A549 (cell line): ENCODE data around the gene SRPK1.

Experiments
- CEBPB ChIP-seq, 2 experiments: fragments of >200 bp in 1 of 2; sonication (Bioruptor Twin) in 1 of 2; formaldehyde crosslinking in 1 of 2; IDR thresholded peaks; 2 replicates each; pipeline ENCODE4 v1.6.1; 2012 to 2016
- CHD2 ChIP-seq: fragments of 150-350 bp; IDR thresholded peaks from 2 replicates; pipeline ENCODE4 v1.6.1; 2014; ENCODE audit warnings: low read length; ENCODE audit not compliant: partially characterized antibody
- CTCF ChIP-seq: fragments of >200 bp; sonication (Bioruptor Twin); formaldehyde crosslinking; IDR thresholded peaks from 3 replicates; pipeline ENCODE4 v1.5.1; 2016
- EHF ChIP-seq: fragments of 250-450 bp; sonication (Bioruptor Pico); IDR thresholded peaks from 2 replicates; pipeline ENCODE4 v1.5.0; 2020; ENCODE audit warnings: mild to moderate bottlenecking
- MAZ ChIP-seq: fragments of 150-350 bp; IDR thresholded peaks from 2 replicates; pipeline ENCODE4 v1.6.1; 2014; ENCODE audit warnings: antibody characterized with exemption, low read depth, low read length, borderline replicate concordance
- POLR2A ChIP-seq: IDR thresholded peaks from 2 replicates; pipeline ENCODE4 v1.6.1; 2012; ENCODE audit warnings: mild to moderate bottlenecking, low read length
- RCOR1 ChIP-seq: fragments of 150-350 bp; IDR thresholded peaks from 2 replicates; pipeline ENCODE4 v1.6.1; 2014; ENCODE audit warnings: antibody characterized with exemption, low read length, low read depth
- USF2 ChIP-seq: fragments of 450-650 bp; IDR thresholded peaks from 2 replicates; pipeline ENCODE4 v1.6.1; 2014; ENCODE audit warnings: antibody characterized with exemption

DNA sequence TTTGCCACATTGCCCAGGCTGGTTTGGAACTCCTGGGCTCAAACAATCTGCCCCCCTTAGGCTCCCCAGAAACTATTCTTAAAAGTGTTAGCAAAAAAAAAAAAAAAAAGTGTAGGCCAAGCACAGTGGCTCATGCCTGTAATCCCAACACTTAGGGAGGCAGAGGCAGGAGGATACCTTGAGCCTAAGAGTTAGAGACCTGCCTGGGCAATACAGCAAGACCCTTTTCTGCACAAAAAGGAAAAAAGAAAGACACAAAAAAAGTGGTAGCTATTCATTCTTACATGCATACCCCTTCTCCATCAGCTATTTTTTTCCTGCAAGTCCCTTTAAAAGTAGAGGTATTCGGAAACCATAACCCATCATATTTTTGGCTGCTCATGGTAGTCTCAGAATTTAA lies 3.2 kb upstream of the SRPK1 start:
- no peak for TF ChIP-seq CTCF
- no peak for TF ChIP-seq POLR2A
- no peak for TF ChIP-seq USF2
- no peak for TF ChIP-seq CEBPB (IDR thresholded peaks at IDR 0.05)
- TF ChIP-seq CHD2, result no peak
- no peak for TF ChIP-seq MAZ
- no peak for TF ChIP-seq EHF (CRISPR knock-in tag)
- TF ChIP-seq RCOR1, result no peak
